Nephron progenitor cell (in vitro differentiated cells): ENCODE results near the gene LRRC9.

Experiments used
- DNase-seq: peaks from one replicate; pipeline ENCODE4 v3.0.0; 2021
- H3K27ac Mint-ChIP-seq: 2 replicates; pipeline ENCODE4 v1.8.0; 2021; ENCODE audit warnings: mild to moderate bottlenecking, moderate library complexity, mixed read lengths
- H3K27me3 Mint-ChIP-seq: 2 replicates; pipeline ENCODE4 v1.8.0; 2021; ENCODE audit warnings: mild to moderate bottlenecking, low read depth, mixed read lengths; ENCODE audit not compliant: poor library complexity
- H3K36me3 Mint-ChIP-seq: 2 replicates; pipeline ENCODE4 v1.8.0; 2021; ENCODE audit warnings: low read depth, mixed read lengths
- H3K4me1 Mint-ChIP-seq: 2 replicates; pipeline ENCODE4 v1.8.0; 2021; ENCODE audit warnings: mixed read lengths
- H3K4me3 Mint-ChIP-seq: 2 replicates; pipeline ENCODE4 v1.8.0; 2021; ENCODE audit warnings: mild to moderate bottlenecking, moderate library complexity, mixed read lengths
- H3K9me3 Mint-ChIP-seq: 2 replicates; pipeline ENCODE4 v1.8.0; 2021; ENCODE audit warnings: mild to moderate bottlenecking, moderate library complexity, mixed read lengths
- CTCF ChIP-seq: fragments of 200-600 bp; sonication (generic); IDR thresholded peaks from 2 replicates; pipeline ENCODE4 v1.5.0; 2021; ENCODE audit warnings: antibody characterized with exemption

LRRC9 gene

GRCh38 chr14:59986556-59987059, 66.7 kb downstream of the LRRC9 start:
- Mint-ChIP-seq H3K4me1 (no peaks in the 10 kb centered on the region), H3K36me3 (peaks cover 26% of the 10 kb centered on the region), H3K9me3 (peaks cover 28% of the 10 kb centered on the region), H3K27me3 (peaks cover 3% of the 10 kb centered on the region), H3K4me3 (no peak overlapping the region), H3K27ac (no peak overlapping the region)
- DNase-seq: no peak
- no peak for TF ChIP-seq CTCF

- H3K27me3 Mint-ChIP-seq: peaks cover 3% of the 10 kb centered on the region
- no peaks in the 10 kb centered on the region for H3K4me1 Mint-ChIP-seq
- TF ChIP-seq CTCF: no peak
- H3K4me3 Mint-ChIP-seq: no peak overlapping the region
- DNase-seq: no peak
- peaks cover 12% of the 10 kb centered on the region for H3K9me3 Mint-ChIP-seq
- peaks cover 4% of the 10 kb centered on the region for H3K36me3 Mint-ChIP-seq
- no peak overlapping the region for H3K27ac Mint-ChIP-seq
These were observed 77.5 kb downstream of the LRRC9 start for GRCh38 chr14:59997449-59997848.

- TF ChIP-seq CTCF: no peak
- Mint-ChIP-seq H3K36me3 (no peaks in the 10 kb centered on the region), H3K27ac (no peak overlapping the region), H3K9me3 (peaks cover 7% of the 10 kb centered on the region), H3K4me3 (no peak overlapping the region), H3K27me3 (peaks cover 3% of the 10 kb centered on the region), H3K4me1 (no peaks in the 10 kb centered on the region)
- DNase-seq: no peak
These were observed 78.0 kb downstream of the LRRC9 start for GRCh38 chr14:59997966-59998365.

GRCh38 chr14:59998564-59998963, 78.6 kb downstream of the LRRC9 start:
- Mint-ChIP-seq H3K4me3 (no peak overlapping the region), H3K36me3 (no peaks in the 10 kb centered on the region), H3K9me3 (peaks cover 3% of the 10 kb centered on the region), H3K4me1 (no peaks in the 10 kb centered on the region), H3K27me3 (peaks cover 3% of the 10 kb centered on the region), H3K27ac (no peak overlapping the region)
- TF ChIP-seq CTCF: no peak
- no peak for DNase-seq

GRCh38 chr14:60002819-60003492, 83.0 kb downstream of the LRRC9 start:
- no peak overlapping the region for H3K4me3 Mint-ChIP-seq
- no peaks in the 10 kb centered on the region for H3K27me3 Mint-ChIP-seq
- DNase-seq: no peak
- TF ChIP-seq CTCF: no peak
- no peaks in the 10 kb centered on the region for H3K9me3 Mint-ChIP-seq
- H3K4me1 Mint-ChIP-seq: no peaks in the 10 kb centered on the region
- no peaks in the 10 kb centered on the region for H3K36me3 Mint-ChIP-seq
- no peak overlapping the region for H3K27ac Mint-ChIP-seq

- H3K4me1 Mint-ChIP-seq: no peaks in the 10 kb centered on the region
- no peak for TF ChIP-seq CTCF
- H3K9me3 Mint-ChIP-seq: peaks cover 1% of the 10 kb centered on the region
- no peak overlapping the region for H3K27ac Mint-ChIP-seq
- no peak overlapping the region for H3K4me3 Mint-ChIP-seq
- peaks cover 1% of the 10 kb centered on the region for H3K36me3 Mint-ChIP-seq
- H3K27me3 Mint-ChIP-seq: no peaks in the 10 kb centered on the region
- no peak for DNase-seq
These were observed 84.0 kb downstream of the LRRC9 start for GRCh38 chr14:60003991-60004390.
